B cell (primary cell): ENCODE measurements around the gene AP3D1.

Source experiments
- CTCF ChIP-seq: fragments of 200-600 bp; IDR thresholded peaks from one replicate; pipeline ENCODE4 v1.8.0; 2022; ENCODE audit warnings: antibody characterized with exemption, mild to moderate bottlenecking
- EZH2 ChIP-seq: IDR thresholded peaks from 2 replicates; pipeline ENCODE4 v1.6.1; 2012; ENCODE audit warnings: borderline replicate concordance, low read depth, mild to moderate bottlenecking, moderate library complexity, low read length; ENCODE audit not compliant: insufficient read depth, poor library complexity, severe bottlenecking

GRCh38 chr19:2077398-2077797 is 74.0 kb downstream of the AP3D1 start:
- TF ChIP-seq CTCF, result no peak
- TF ChIP-seq EZH2, result no peak
